Measurements from ENCODE around the gene NQO2. TPM values are rescaled to one million over a fixed set of nuclear protein-coding genes. Genes with fewer than 3 reads are reported as not detected.

NQO2 gene
- polyA plus RNA-seq, 1 donor from 2014 or later: 33.2 TPM

DNA sequence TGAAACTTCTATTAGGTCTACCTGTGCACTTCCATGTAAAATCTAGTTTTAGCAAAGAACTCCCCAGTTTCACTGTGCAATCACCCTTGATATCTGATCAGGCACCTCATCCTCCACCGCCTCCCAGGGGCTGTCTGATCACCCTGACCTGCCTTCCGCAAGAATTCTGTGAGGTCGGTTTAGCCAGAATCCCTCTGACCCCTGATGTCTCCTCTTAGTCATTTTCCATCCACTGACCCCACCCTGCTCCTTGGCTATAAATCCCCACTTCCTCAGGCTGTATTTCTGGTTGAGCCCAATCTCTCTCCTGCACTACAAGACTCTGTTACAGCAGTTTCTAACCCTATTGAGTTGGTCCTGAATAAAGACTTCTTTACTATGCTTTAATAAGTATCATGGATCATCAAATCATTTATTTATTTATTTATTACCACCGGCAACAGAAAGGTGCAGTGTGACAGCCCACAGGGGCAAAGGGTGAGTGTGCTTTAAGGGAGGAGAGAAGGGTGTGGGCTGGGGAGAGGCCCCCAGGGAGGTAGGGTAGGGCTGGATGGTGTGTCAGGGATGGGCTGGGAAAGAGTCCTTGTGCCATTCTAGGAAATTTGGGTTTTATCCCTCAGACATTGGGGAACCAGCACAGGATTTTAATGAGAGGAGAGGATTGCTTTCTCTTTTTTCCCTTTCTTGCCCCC, 17.1 kb upstream of the NQO2 start:
- TF ChIP-seq TAF1 (IDR thresholded peaks at IDR 0.05; ENCODE audit: low read depth) (no peak), SMC3 (conservative IDR thresholded peaks at IDR 0.05; ENCODE audit: poor library complexity) (no peak), EP300 (conservative IDR thresholded peaks at IDR 0.05; ENCODE audit: poor library complexity, severe bottlenecking) (no peak), MXI1 (conservative IDR thresholded peaks at IDR 0.05; ENCODE audit: poor library complexity, severe bottlenecking) (no peak), POLR2AphosphoS5 (IDR thresholded peaks at IDR 0.05) (no peak)
- no peak overlapping the region for H3K4me3 ChIP-seq (ENCODE audit: low read length)
- no peaks in the 10 kb centered on the region for H3K9me2 ChIP-seq (ENCODE audit: insufficient read depth, low read length)
- H3K27ac ChIP-seq (ENCODE audit: low read length): no peak overlapping the region
- H4K20me1 ChIP-seq (ENCODE audit: insufficient read depth): no peaks in the 10 kb centered on the region
- no peak overlapping the region for H3K9ac ChIP-seq (ENCODE audit: low read length)
- H3K4me2 ChIP-seq (ENCODE audit: low read length): no peak overlapping the region
- no peaks in the 10 kb centered on the region for H3K9me3 ChIP-seq (ENCODE audit: low read length)
- no peaks in the 10 kb centered on the region for H3K36me3 ChIP-seq (ENCODE audit: insufficient read depth, low read length)
- H3K79me2 ChIP-seq (replicated peaks; ENCODE audit: insufficient read depth, low read length): no peaks in the 10 kb centered on the region
- H3F3A ChIP-seq (ENCODE audit: insufficient read depth, low read length, poor library complexity, severe bottlenecking): no peaks in the 10 kb centered on the region
- H3K27me3 ChIP-seq (ENCODE audit: insufficient read depth, low read depth, low read length): no peaks in the 10 kb centered on the region
- no peak overlapping the region for H2AFZ ChIP-seq (ENCODE audit: low read depth, low read length)

DNA sequence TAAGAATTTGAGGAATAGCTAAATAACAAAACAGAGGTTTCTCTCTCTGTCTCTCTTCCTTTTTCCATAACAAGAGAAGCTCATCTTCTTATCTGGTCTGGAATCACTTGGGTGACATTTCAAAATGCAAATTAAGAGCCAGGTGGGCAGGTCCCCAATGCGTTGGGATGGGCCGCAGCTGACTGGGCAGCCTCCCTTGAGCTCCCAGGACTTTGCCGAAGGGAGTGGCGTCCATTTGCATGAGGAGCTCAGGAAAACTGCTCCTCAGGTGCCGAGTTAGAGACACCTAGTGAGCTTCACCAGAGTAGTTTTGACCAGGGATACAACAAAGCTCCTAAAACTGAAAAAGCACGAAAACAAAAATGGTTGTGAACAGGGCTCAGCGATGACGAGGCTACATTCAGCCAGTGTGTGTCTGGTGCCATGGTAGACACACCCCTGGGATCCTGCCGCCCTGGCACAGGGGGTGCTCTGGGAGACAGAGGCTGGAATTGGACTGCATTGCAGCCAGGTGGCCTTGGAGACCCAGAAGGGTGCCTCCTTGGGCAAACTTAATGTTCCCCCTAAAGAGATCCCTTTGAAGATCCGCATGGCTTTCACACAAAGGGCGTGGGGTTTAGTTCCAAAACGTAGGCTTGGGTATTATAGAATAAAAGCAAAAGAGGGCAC, 14.8 kb upstream of the NQO2 start:
- Histone ChIP-seq H3K9me3 (ENCODE audit: low read length) (no peaks in the 10 kb centered on the region), H3K79me2 (replicated peaks; ENCODE audit: insufficient read depth, low read length) (no peaks in the 10 kb centered on the region), H3K27ac (ENCODE audit: low read length) (no peak overlapping the region), H3K4me2 (ENCODE audit: low read length) (no peak overlapping the region), H3K36me3 (ENCODE audit: insufficient read depth, low read length) (no peaks in the 10 kb centered on the region), H3K9ac (ENCODE audit: low read length) (no peak overlapping the region), H3K9me2 (ENCODE audit: insufficient read depth, low read length) (no peaks in the 10 kb centered on the region), H3F3A (ENCODE audit: insufficient read depth, low read length, poor library complexity, severe bottlenecking) (peaks cover 8% of the 10 kb centered on the region), H3K27me3 (ENCODE audit: insufficient read depth, low read depth, low read length) (no peaks in the 10 kb centered on the region), H2AFZ (ENCODE audit: low read depth, low read length) (no peak overlapping the region), H3K4me3 (ENCODE audit: low read length) (no peak overlapping the region), H4K20me1 (ENCODE audit: insufficient read depth) (no peaks in the 10 kb centered on the region)
- TF ChIP-seq EZH2 (IDR thresholded peaks at IDR 0.05; ENCODE audit: borderline replicate concordance, insufficient read depth, low read length, poor library complexity, severe bottlenecking) (no peak), MXI1 (conservative IDR thresholded peaks at IDR 0.05; ENCODE audit: poor library complexity, severe bottlenecking) (no peak), TAF1 (IDR thresholded peaks at IDR 0.05; ENCODE audit: low read depth) (no peak), POLR2AphosphoS5 (IDR thresholded peaks at IDR 0.05) (no peak), SMC3 (conservative IDR thresholded peaks at IDR 0.05; ENCODE audit: poor library complexity) (no peak), EP300 (conservative IDR thresholded peaks at IDR 0.05; ENCODE audit: poor library complexity, severe bottlenecking) (no peak), RAD21 (conservative IDR thresholded peaks at IDR 0.05) (no peak)
- TF ChIP-seq, protein P1, sequence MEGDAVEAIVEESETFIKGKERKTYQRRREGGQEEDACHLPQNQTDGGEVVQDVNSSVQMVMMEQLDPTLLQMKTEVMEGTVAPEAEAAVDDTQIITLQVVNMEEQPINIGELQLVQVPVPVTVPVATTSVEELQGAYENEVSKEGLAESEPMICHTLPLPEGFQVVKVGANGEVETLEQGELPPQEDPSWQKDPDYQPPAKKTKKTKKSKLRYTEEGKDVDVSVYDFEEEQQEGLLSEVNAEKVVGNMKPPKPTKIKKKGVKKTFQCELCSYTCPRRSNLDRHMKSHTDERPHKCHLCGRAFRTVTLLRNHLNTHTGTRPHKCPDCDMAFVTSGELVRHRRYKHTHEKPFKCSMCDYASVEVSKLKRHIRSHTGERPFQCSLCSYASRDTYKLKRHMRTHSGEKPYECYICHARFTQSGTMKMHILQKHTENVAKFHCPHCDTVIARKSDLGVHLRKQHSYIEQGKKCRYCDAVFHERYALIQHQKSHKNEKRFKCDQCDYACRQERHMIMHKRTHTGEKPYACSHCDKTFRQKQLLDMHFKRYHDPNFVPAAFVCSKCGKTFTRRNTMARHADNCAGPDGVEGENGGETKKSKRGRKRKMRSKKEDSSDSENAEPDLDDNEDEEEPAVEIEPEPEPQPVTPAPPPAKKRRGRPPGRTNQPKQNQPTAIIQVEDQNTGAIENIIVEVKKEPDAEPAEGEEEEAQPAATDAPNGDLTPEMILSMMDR (IDR thresholded peaks at IDR 0.05; ENCODE audit: poor library complexity, severe bottlenecking): no peak
- TF ChIP-seq, protein P2, sequence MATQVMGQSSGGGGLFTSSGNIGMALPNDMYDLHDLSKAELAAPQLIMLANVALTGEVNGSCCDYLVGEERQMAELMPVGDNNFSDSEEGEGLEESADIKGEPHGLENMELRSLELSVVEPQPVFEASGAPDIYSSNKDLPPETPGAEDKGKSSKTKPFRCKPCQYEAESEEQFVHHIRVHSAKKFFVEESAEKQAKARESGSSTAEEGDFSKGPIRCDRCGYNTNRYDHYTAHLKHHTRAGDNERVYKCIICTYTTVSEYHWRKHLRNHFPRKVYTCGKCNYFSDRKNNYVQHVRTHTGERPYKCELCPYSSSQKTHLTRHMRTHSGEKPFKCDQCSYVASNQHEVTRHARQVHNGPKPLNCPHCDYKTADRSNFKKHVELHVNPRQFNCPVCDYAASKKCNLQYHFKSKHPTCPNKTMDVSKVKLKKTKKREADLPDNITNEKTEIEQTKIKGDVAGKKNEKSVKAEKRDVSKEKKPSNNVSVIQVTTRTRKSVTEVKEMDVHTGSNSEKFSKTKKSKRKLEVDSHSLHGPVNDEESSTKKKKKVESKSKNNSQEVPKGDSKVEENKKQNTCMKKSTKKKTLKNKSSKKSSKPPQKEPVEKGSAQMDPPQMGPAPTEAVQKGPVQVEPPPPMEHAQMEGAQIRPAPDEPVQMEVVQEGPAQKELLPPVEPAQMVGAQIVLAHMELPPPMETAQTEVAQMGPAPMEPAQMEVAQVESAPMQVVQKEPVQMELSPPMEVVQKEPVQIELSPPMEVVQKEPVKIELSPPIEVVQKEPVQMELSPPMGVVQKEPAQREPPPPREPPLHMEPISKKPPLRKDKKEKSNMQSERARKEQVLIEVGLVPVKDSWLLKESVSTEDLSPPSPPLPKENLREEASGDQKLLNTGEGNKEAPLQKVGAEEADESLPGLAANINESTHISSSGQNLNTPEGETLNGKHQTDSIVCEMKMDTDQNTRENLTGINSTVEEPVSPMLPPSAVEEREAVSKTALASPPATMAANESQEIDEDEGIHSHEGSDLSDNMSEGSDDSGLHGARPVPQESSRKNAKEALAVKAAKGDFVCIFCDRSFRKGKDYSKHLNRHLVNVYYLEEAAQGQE (IDR thresholded peaks at IDR 0.05; ENCODE audit: borderline replicate concordance): no peak

Measured in neural cell (in vitro differentiated cells).